Osteocyte (in vitro differentiated cells): Measurements from ENCODE around the gene TLR10. TPM values are rescaled to one million over a fixed set of nuclear protein-coding genes. Genes with fewer than 3 reads are reported as not detected.

ENCODE experiments used
- DNase-seq: peaks from one replicate; pipeline ENCODE4 v3.0.0; 2021; ENCODE audit warnings: mixed read lengths; ENCODE audit not compliant: unreplicated experiment; ENCODE audit errors: extremely low spot score
- H3K27ac Mint-ChIP-seq: one replicate; pipeline ENCODE4 v1.8.0; 2021; ENCODE audit warnings: mild to moderate bottlenecking, mixed read lengths; ENCODE audit not compliant: unreplicated experiment
- H3K27me3 Mint-ChIP-seq: one replicate; pipeline ENCODE4 v1.8.0; 2021; ENCODE audit warnings: mixed read lengths; ENCODE audit not compliant: unreplicated experiment
- H3K36me3 Mint-ChIP-seq: one replicate; pipeline ENCODE4 v1.8.0; 2021; ENCODE audit warnings: mixed read lengths; ENCODE audit not compliant: unreplicated experiment
- H3K4me1 Mint-ChIP-seq: one replicate; pipeline ENCODE4 v1.8.0; 2021; ENCODE audit warnings: mixed read lengths; ENCODE audit not compliant: unreplicated experiment
- H3K4me3 Mint-ChIP-seq: one replicate; pipeline ENCODE4 v1.8.0; 2021; ENCODE audit warnings: mild to moderate bottlenecking, moderate library complexity, mixed read lengths; ENCODE audit not compliant: unreplicated experiment
- H3K9me3 Mint-ChIP-seq: one replicate; pipeline ENCODE4 v1.8.0; 2021; ENCODE audit warnings: mixed read lengths; ENCODE audit not compliant: unreplicated experiment
- total RNA-seq: library from RNA; stranded (reverse); gene quantifications from 2 replicates; pipeline ENCODE4 v1.2.1, GENCODE V29; 2021
- TF ChIP-seq, protein P1 (sequence below): fragments of 200-600 bp; sonication (generic); IDR thresholded peaks from 2 replicates; pipeline ENCODE4 v1.5.0; 2021; ENCODE audit warnings: antibody characterized with exemption, mild to moderate bottlenecking, moderate library complexity

Gene TLR10
- total RNA-seq, 1 donor from 2014 or later, result not detected

DNA sequence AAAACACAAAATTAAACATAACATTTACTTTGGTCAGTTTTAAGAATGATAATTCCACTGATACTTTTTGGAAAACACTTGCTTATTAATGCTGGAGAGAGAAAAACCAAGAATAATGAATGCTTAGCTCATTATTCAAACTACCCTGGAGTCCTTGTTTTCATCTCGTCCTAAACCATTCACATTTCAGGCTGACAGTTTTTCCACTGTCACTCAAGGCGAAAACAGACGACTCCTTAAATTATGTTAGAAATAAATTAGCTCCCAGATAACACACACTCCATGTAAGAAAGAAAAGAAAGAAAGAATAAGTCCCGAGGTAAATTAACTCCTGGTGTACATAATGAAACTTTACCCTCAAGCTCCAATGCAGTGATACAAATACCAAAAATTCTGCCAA is 33.5 kb downstream of the TLR10 start:
- H3K36me3 Mint-ChIP-seq, result no peaks in the 10 kb centered on the region
- no peak overlapping the region for H3K27ac Mint-ChIP-seq
- TF ChIP-seq, protein P1, sequence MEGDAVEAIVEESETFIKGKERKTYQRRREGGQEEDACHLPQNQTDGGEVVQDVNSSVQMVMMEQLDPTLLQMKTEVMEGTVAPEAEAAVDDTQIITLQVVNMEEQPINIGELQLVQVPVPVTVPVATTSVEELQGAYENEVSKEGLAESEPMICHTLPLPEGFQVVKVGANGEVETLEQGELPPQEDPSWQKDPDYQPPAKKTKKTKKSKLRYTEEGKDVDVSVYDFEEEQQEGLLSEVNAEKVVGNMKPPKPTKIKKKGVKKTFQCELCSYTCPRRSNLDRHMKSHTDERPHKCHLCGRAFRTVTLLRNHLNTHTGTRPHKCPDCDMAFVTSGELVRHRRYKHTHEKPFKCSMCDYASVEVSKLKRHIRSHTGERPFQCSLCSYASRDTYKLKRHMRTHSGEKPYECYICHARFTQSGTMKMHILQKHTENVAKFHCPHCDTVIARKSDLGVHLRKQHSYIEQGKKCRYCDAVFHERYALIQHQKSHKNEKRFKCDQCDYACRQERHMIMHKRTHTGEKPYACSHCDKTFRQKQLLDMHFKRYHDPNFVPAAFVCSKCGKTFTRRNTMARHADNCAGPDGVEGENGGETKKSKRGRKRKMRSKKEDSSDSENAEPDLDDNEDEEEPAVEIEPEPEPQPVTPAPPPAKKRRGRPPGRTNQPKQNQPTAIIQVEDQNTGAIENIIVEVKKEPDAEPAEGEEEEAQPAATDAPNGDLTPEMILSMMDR, result no peak
- no peak for DNase-seq
- no peak overlapping the region for H3K4me3 Mint-ChIP-seq
- H3K4me1 Mint-ChIP-seq, result no peaks in the 10 kb centered on the region
- H3K9me3 Mint-ChIP-seq, result no peaks in the 10 kb centered on the region
- no peaks in the 10 kb centered on the region for H3K27me3 Mint-ChIP-seq

DNA sequence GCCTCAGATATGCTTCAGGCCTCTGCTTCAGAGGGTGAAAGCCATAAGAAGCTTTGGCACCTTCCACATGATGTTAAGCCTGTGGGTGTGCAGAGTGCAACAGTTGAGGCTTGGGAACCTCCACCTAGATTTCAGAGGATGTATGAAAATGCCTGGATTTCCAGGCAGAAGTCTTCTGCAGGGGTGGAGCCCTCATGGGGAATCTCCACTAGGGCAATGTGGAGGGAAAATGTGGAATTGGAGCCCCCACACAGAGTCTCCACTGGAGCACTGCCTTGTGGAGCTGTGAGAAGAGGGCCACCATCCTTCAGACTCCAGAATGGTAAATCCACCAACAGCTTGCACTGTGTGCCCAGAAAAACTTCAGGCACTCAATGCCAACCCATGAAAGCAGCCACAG is 35.2 kb downstream of the TLR10 start:
- Mint-ChIP-seq H3K27ac (no peak overlapping the region), H3K9me3 (no peaks in the 10 kb centered on the region), H3K4me1 (peaks cover 15% of the 10 kb centered on the region), H3K36me3 (no peaks in the 10 kb centered on the region), H3K4me3 (no peak overlapping the region), H3K27me3 (no peaks in the 10 kb centered on the region)
- TF ChIP-seq, protein P1, result no peak
- no peak for DNase-seq

DNA sequence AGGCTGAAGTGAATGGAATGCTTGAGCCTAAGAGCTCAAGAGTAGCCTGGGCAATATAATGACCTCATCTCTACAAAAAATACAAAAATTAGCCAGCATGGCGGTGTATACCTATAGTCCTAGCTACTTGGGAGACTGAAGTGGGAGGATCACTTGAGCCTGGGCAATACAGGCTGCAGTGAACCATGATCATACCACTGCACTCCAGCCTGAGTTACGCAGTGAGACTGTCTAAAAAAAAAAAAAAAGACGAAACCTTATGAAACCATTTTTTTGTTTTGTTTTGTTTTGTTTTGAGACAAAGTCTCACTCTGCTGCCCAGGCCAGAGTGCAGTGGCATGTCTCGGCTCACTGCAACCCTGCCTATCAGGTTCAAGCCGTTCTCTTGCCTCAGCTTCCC is 36.9 kb downstream of the TLR10 start:
- no peaks in the 10 kb centered on the region for H3K36me3 Mint-ChIP-seq
- H3K27ac Mint-ChIP-seq, result no peak overlapping the region
- H3K9me3 Mint-ChIP-seq, result no peaks in the 10 kb centered on the region
- no peak for DNase-seq
- H3K27me3 Mint-ChIP-seq, result no peaks in the 10 kb centered on the region
- no peak overlapping the region for H3K4me3 Mint-ChIP-seq
- H3K4me1 Mint-ChIP-seq, result peaks cover 15% of the 10 kb centered on the region
- TF ChIP-seq, protein P1, result no peak

DNA sequence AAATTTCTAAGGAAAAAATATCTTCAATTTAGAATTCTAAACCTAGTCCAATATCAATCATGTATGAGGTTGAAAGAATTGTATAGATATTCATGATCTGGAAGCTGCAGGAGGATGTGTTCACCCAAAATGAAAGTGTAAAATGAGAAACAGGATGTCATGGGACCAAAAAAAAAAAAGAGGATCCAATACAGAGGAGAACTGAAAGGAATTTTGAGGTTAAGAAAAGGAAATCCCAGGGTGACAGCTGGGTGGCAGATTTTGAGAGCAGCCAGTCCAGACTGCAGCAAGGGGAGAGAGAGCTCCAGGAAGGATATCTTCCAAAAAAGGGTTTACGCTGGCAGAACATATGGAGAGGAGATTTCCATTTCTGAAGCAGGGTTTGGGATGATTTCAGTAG is 38.9 kb downstream of the TLR10 start:
- Mint-ChIP-seq H3K4me3 (peak overlapping the region; percentile 0), H3K9me3 (no peaks in the 10 kb centered on the region), H3K27ac (peak overlapping the region; percentile 45), H3K27me3 (no peaks in the 10 kb centered on the region), H3K36me3 (no peaks in the 10 kb centered on the region), H3K4me1 (peaks cover 15% of the 10 kb centered on the region)
- TF ChIP-seq, protein P1, result no peak
- DNase-seq, result no peak

DNA sequence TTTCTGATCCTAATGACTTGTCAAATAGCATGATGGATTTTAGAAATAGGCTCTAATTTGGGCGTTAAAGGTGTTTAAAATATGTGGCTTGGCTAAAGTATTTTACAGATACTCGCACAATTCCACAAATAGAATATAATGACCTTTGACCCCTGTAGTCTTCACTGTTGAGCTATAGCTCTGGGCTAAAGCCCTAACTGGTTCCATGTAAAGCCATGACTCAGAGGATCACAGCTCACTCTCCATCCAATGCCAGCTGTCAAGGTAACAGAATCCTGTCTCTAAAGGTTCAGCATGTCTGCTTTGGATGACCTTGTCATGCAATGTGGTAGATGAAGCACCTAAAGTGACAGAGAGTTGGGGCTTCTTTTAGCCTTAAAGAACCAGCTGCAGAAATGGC is 42.5 kb downstream of the TLR10 start:
- no peaks in the 10 kb centered on the region for H3K36me3 Mint-ChIP-seq
- H3K9me3 Mint-ChIP-seq, result no peaks in the 10 kb centered on the region
- peaks cover 15% of the 10 kb centered on the region for H3K4me1 Mint-ChIP-seq
- DNase-seq, result no peak
- H3K4me3 Mint-ChIP-seq, result no peak overlapping the region
- TF ChIP-seq, protein P1, result no peak
- H3K27ac Mint-ChIP-seq, result no peak overlapping the region
- H3K27me3 Mint-ChIP-seq, result peaks cover 2% of the 10 kb centered on the region
